K562 (cell line): Measurements from ENCODE around the gene DUSP10. TPM values are rescaled to one million over a fixed set of nuclear protein-coding genes. Genes with fewer than 3 reads are reported as not detected.

Experiments
- ADNP ChIP-seq: fragments of 200-800 bp; sonication (Bioruptor generic); IDR thresholded peaks from 2 replicates; pipeline ENCODE4 v1.6.1; 2016; ENCODE audit warnings: missing genetic modification characterization, missing compliant biosample characterization
- BCL6 ChIP-seq: fragments of 250-450 bp; sonication (Bioruptor Pico); IDR thresholded peaks from 2 replicates; pipeline ENCODE4 v1.4.0; 2020
- CTBP1 ChIP-seq: fragments of 450-650 bp; IDR thresholded peaks from 2 replicates; pipeline ENCODE4 v1.6.1; 2016; ENCODE audit warnings: borderline replicate concordance
- EP400 ChIP-seq: fragments of 450-650 bp; IDR thresholded peaks from 2 replicates; pipeline ENCODE4 v1.6.1; 2017; ENCODE audit warnings: antibody characterized with exemption, mild to moderate bottlenecking, moderate library complexity
- MAFK ChIP-seq: IDR thresholded peaks from 2 replicates; pipeline ENCODE4 v1.6.1; 2011; ENCODE audit warnings: low read length, improper control_type of control experiment
- MGA ChIP-seq: fragments of 450-650 bp; IDR thresholded peaks from 2 replicates; pipeline ENCODE4 v1.6.1; 2016; ENCODE audit warnings: mild to moderate bottlenecking, moderate library complexity
- SMARCC2 ChIP-seq: fragments of 450-650 bp; IDR thresholded peaks from 2 replicates; pipeline ENCODE4 v1.6.1; 2017; ENCODE audit warnings: antibody characterized with exemption, moderate library complexity, mild to moderate bottlenecking, low read depth
- SUPT5H ChIP-seq: fragments of 450-650 bp; IDR thresholded peaks from 2 replicates; pipeline ENCODE4 v1.6.1; 2016
- ZNF134 ChIP-seq: fragments of 250-450 bp; sonication (Bioruptor Pico); conservative IDR thresholded peaks from 2 replicates; pipeline ENCODE4 v1.4.0; 2020
- ZNF146 ChIP-seq: IDR thresholded peaks from one replicate; pipeline ENCODE4 v1.6.1; 2018; ENCODE audit warnings: missing compliant biosample characterization; ENCODE audit not compliant: unreplicated experiment
- ZNF184 ChIP-seq: sonication (generic); formaldehyde crosslinking; IDR thresholded peaks from 2 replicates; pipeline ENCODE4 v1.5.0; 2020; ENCODE audit warnings: missing genetic modification reagents
- ZNF785 ChIP-seq: fragments of 250-450 bp; sonication (Bioruptor Pico); IDR thresholded peaks from 2 replicates; pipeline ENCODE4 v1.4.0; 2020; ENCODE audit warnings: mild to moderate bottlenecking
- polyA plus RNA-seq, 8 experiments: library from polyadenylated mRNA; depleted of rRNA in 4 of 8; stranded (reverse) in 5 of 8; unstranded in 3 of 8; fragments of >200 nt; fragmentation: Nextera tagmentation in 2 of 8; fragmentation: Illumina TruSeq in 1 of 8; extraction: Ambion mirVana in 2 of 8; extraction: Trizol in 1 of 8; gene quantifications; 2 replicates each; pipeline versions ENCODE4 v1.2.1 to v1.2.3, GENCODE V29; 2011 to 2014; ENCODE audit warnings: inconsistent platforms in 1 of 8, missing spikeins in 1 of 8
- total RNA-seq, 7 experiments: library from RNA; depleted of rRNA in 6 of 7; stranded (reverse); fragments of >200 nt in 6 of 7; fragmentation: Illumina TruSeq in 2 of 7; extraction: Trizol in 2 of 7; gene quantifications; 2 replicates each; pipeline versions ENCODE4 v1.2.1 to v1.2.3, GENCODE V29; 2011 to 2021; ENCODE audit warnings: low replicate concordance in 1 of 7
- TF ChIP-seq, protein P1 (sequence below): fragments of 450-650 bp; formaldehyde crosslinking; IDR thresholded peaks from 2 replicates; pipeline ENCODE4 v1.4.0; 2020; ENCODE audit warnings: mild to moderate bottlenecking, mixed read lengths
- TF ChIP-seq, protein P2 (sequence below), 2 experiments: fragments of 450-650 bp; conservative IDR thresholded peaks; 2 replicates each; pipeline ENCODE4 v1.6.1; 2017; ENCODE audit warnings: mild to moderate bottlenecking in 2 of 2, moderate library complexity in 2 of 2

The DUSP10 gene
- total and polyA plus RNA-seq, 9 of the 15 experiments (the other 6 are each of a cell fraction or from before 2014, with no cell fraction given): 1.7 to 8.3 (median 6.1) TPM

DNA sequence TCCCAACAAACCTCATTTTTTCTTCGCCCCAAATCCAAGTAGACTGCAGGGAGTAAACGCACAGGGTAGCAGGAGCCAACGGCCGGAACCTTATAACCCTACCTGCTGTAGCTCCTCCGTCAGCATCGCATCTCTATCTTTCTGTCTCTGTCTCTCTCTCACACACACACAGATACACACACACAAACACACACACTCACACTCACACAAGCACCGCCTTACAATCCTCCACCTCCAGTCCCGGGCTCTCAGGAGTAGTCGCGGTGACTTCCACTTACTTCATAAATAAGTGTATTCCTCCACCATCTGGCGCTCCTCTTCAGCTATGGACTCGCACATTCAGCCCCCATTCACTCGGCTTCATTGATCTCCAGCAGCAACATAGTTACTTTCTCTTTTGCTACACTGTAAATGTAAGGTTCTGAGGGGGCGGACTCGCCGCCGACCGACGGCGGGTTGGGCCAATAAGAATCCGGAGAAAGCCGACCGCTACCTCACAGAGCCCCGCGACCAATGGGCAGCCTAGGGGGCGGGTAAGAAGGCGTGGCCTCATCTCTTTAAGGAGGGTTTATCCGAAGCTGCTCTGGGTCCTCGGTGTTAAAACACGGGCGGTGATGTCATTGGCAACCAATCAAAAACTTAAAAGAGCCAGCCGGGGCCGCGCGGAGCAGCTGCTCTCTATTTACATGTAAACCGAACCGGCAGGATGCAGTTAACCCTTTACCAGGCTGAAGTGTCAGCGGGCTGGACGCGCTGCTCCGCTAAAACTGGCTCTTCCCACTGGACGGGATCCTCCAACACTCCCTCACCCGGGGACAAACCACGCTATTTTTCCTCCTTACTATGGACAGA lies at the start of gene DUSP10 (continued):
- no peak for TF ChIP-seq MGA
- TF ChIP-seq MAFK: no peak
- TF ChIP-seq, protein P1, sequence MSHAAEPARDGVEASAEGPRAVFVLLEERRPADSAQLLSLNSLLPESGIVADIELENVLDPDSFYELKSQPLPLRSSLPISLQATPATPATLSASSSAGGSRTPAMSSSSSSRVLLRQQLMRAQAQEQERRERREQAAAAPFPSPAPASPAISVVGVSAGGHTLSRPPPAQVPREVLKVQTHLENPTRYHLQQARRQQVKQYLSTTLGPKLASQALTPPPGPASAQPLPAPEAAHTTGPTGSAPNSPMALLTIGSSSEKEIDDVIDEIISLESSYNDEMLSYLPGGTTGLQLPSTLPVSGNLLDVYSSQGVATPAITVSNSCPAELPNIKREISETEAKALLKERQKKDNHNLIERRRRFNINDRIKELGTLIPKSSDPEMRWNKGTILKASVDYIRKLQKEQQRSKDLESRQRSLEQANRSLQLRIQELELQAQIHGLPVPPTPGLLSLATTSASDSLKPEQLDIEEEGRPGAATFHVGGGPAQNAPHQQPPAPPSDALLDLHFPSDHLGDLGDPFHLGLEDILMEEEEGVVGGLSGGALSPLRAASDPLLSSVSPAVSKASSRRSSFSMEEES (CRISPR knock-in tag): peak; percentile 12; the same call in 1 of the 2 replicates
- TF ChIP-seq ZNF785 (CRISPR knock-in tag): no peak
- peak; percentile 10; the same call in 1 of the 2 replicates for TF ChIP-seq CTBP1
- peak; percentile 77 for TF ChIP-seq EP400
- TF ChIP-seq ZNF134 (CRISPR knock-in tag): 0 out of 2 replicates have a peak, but pooled peaks have one; percentile 33
- TF ChIP-seq ZNF184 (CRISPR knock-in tag): no peak
- TF ChIP-seq, protein P2, sequence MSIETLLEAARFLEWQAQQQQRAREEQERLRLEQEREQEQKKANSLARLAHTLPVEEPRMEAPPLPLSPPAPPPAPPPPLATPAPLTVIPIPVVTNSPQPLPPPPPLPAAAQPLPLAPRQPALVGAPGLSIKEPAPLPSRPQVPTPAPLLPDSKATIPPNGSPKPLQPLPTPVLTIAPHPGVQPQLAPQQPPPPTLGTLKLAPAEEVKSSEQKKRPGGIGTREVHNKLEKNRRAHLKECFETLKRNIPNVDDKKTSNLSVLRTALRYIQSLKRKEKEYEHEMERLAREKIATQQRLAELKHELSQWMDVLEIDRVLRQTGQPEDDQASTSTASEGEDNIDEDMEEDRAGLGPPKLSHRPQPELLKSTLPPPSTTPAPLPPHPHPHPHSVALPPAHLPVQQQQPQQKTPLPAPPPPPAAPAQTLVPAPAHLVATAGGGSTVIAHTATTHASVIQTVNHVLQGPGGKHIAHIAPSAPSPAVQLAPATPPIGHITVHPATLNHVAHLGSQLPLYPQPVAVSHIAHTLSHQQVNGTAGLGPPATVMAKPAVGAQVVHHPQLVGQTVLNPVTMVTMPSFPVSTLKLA (conservative IDR thresholded peaks at IDR 0.05): peak; percentile 94 to 95
- TF ChIP-seq BCL6 (CRISPR knock-in tag): no peak
- TF ChIP-seq ADNP (tag): no peak
- peak; percentile 24; the same call in 1 of the 2 replicates for TF ChIP-seq SMARCC2
- no peak for TF ChIP-seq ZNF146
- peak; percentile 77 for TF ChIP-seq SUPT5H
